SK-N-MC (cell line): ENCODE measurements around the gene TFEB.

Experiments used
- EZH2 ChIP-seq: fragments of 200-600 bp; sonication (generic); IDR thresholded peaks from one replicate; pipeline ENCODE4 v1.6.1; 2017; ENCODE audit warnings: antibody characterized with exemption
- FOXP2 ChIP-seq: optimal IDR thresholded peaks from 2 replicates; pipeline ENCODE3; 2011; ENCODE audit warnings: mild to moderate bottlenecking, moderate library complexity; ENCODE audit not compliant: insufficient read depth; ENCODE audit errors: extremely low read length, control extremely low read depth
- POLR2AphosphoS5 ChIP-seq: IDR thresholded peaks from 2 replicates; pipeline ENCODE4 v1.6.1; 2012; ENCODE audit warnings: mild to moderate bottlenecking, low read depth, low read length, borderline replicate concordance

- TF ChIP-seq EZH2 (no peak), POLR2AphosphoS5 (no peak), FOXP2 (no peak)
Measured at GRCh38 chr6:41645007-41645618, 90.3 kb downstream of the TFEB start.
